Right atrium auricular region (tissue), 2 donors: ENCODE data around the gene INSIG1. TPM values are rescaled to one million over a fixed set of nuclear protein-coding genes. Genes with fewer than 3 reads are reported as not detected.

ENCODE experiments used
- DNase-seq: peaks from one replicate; pipeline ENCODE4 v3.0.0-alpha.2; 2019; ENCODE audit warnings: low spot score
- H3K27ac ChIP-seq, 2 donors: fragments of 200-600 bp; sonication (generic); 1 replicate in 1 of 2; 2 replicates in 1 of 2; pipeline ENCODE4 v1.5.1; 2016 to 2019
- H3K27me3 ChIP-seq, 2 donors: fragments of 200-600 bp; sonication (generic); one replicate each; pipeline versions ENCODE4 v1.5.1 to v1.6.0; 2017 to 2019
- H3K36me3 ChIP-seq: fragments of 200-600 bp; sonication (generic); one replicate; pipeline ENCODE4 v1.5.1; 2016
- H3K4me1 ChIP-seq, 2 donors: fragments of 200-600 bp; sonication (generic); one replicate each; pipeline versions ENCODE4 v1.5.1 to v1.6.0; 2017 to 2019
- H3K4me3 ChIP-seq, 2 donors: fragments of 200-600 bp; sonication (generic); 1 replicate in 1 of 2; 2 replicates in 1 of 2; pipeline ENCODE4 v1.5.1; 2017 to 2019; ENCODE audit warnings: mild to moderate bottlenecking in 1 of 2, moderate library complexity in 1 of 2
- H3K9me3 ChIP-seq, 2 donors: fragments of 200-600 bp; sonication (generic); one replicate each; pipeline ENCODE4 v1.5.1; 2019
- total RNA-seq, 2 donors: library from RNA; depleted of rRNA; stranded (reverse); fragments of >200 nt; gene quantifications; one replicate each; pipeline ENCODE4 v1.1.0, GENCODE V29; 2016
- TF ChIP-seq, protein P1 (sequence below), 2 donors: fragments of 200-600 bp; sonication (generic); IDR thresholded peaks; one replicate each; pipeline ENCODE4 v1.5.1; 2019; ENCODE audit warnings: antibody characterized with exemption in 2 of 2

Gene INSIG1
- total RNA-seq, 2 donors from 2014 or later = 15.8 to 25.7 TPM

DNA sequence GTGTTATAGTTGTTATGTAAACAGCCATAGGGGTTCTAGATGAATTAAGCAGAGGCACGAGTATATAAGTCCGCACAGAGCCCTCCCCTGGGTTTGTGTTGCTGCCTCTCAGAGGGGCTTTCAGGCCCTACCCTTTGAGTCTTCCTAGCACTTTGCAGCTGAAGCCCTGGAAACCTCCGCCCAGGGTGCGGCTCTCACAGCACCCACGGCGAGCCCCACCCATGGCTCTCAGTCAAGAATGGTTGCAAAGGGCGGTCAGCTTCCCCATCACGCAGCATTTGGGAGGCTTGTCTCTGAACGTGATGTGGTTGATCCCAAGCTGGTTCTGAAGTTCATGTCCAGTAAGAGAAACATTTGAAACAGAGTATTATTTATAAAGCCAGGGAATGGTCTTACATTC, 18.8 kb upstream of the INSIG1 start:
- no peaks in the 10 kb centered on the region for H3K27me3 ChIP-seq
- H3K36me3 ChIP-seq = no peaks in the 10 kb centered on the region

DNA sequence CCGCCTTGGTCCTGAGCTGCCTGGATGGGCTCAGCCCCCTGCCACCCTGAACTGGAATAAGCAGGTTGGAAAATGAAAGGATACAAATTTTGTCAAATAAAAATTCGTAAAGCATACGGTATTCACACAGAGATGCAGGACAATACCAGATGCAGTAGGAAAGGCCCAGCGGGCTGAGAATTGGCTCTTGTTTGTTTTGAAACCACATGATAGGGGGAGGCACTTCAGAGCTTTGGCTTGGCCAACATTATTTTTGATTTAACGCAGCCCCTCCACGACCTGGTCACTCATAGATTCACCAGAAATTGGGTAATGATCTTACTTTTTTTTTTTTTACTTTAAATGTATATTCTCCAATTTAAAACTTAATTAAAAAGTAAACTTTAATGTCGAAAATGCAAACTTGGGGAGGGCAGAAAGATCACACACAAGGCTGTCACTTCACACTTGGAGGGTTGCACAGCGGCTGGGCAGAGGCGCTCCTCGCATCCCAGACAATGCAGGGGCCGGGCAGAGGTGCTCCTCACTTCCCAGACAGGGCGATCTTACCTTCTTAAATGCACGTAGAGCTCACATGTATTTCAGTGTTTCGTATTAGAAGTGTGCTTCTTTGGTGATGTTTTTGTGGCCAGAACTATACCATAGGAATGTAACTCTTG, 17.8 kb upstream of the INSIG1 start:
- Histone ChIP-seq H3K4me1 (no peaks in the 10 kb centered on the region), H3K4me3 (no peak overlapping the region), H3K27me3 (no peaks in the 10 kb centered on the region), H3K36me3 (no peaks in the 10 kb centered on the region), H3K9me3 (no peaks in the 10 kb centered on the region), H3K27ac (no peak overlapping the region)
- TF ChIP-seq, protein P1, sequence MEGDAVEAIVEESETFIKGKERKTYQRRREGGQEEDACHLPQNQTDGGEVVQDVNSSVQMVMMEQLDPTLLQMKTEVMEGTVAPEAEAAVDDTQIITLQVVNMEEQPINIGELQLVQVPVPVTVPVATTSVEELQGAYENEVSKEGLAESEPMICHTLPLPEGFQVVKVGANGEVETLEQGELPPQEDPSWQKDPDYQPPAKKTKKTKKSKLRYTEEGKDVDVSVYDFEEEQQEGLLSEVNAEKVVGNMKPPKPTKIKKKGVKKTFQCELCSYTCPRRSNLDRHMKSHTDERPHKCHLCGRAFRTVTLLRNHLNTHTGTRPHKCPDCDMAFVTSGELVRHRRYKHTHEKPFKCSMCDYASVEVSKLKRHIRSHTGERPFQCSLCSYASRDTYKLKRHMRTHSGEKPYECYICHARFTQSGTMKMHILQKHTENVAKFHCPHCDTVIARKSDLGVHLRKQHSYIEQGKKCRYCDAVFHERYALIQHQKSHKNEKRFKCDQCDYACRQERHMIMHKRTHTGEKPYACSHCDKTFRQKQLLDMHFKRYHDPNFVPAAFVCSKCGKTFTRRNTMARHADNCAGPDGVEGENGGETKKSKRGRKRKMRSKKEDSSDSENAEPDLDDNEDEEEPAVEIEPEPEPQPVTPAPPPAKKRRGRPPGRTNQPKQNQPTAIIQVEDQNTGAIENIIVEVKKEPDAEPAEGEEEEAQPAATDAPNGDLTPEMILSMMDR (IDR thresholded peaks at IDR 0.05) = no peak
- no peak for DNase-seq

More for the DNA sequence above, 18.8 kb upstream of the INSIG1 start:
- no peaks in the 10 kb centered on the region for H3K4me1 ChIP-seq
- TF ChIP-seq, protein P1 (IDR thresholded peaks at IDR 0.05) = no peak
- H3K4me3 ChIP-seq = no peak overlapping the region
- H3K9me3 ChIP-seq = no peaks in the 10 kb centered on the region
- no peak overlapping the region for H3K27ac ChIP-seq
- no peak for DNase-seq

DNA sequence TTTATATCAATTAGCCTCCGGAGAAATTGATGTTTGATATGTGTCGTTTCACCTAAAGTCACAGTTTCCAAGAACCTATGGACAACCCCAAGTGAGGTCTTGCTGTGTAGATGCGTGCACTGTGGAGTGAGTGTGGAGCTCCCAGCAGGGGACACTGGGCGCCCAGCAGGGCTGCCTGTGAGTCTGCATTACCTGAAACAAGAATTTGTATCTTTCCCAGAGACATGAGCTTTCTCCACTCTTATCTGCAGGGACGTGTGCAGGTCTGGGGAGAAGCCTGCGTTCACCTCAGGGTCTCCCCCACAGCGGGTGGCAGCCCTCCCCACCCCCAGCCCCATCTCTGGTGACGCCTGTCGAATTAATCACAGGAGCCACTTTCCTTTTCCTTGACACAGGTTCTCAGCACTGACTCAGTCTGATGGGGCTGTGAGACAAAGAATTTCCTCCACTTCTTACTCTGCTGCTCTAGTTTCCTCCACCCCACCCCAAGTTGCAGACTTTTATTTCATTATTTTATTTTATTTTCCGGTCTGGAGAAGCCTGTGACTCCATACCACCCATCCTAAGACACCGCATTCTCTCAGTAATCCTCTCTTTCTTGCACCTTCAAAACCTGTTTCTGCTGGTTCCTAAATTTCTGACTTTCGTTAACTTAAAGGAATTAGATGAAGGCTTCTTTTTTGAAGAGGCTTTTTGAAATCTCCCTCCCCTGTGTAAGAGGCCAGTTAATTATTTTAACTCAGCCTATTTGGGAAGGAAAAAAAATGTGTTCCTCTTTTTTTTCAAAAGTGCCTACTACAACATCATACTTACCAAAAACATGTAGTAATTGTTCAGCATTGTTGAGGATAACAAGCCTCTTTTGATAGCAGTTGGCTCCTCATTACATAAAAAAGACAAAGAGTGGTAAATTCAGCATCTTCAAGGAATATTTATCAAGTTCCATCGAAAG, 17.0 kb upstream of the INSIG1 start:
- Histone ChIP-seq H3K9me3 (no peaks in the 10 kb centered on the region), H3K27me3 (no peaks in the 10 kb centered on the region), H3K27ac (no peak overlapping the region), H3K4me1 (no peaks in the 10 kb centered on the region), H3K36me3 (no peaks in the 10 kb centered on the region), H3K4me3 (no peak overlapping the region)
- TF ChIP-seq, protein P1 (IDR thresholded peaks at IDR 0.05) = no peak
- no peak for DNase-seq

DNA sequence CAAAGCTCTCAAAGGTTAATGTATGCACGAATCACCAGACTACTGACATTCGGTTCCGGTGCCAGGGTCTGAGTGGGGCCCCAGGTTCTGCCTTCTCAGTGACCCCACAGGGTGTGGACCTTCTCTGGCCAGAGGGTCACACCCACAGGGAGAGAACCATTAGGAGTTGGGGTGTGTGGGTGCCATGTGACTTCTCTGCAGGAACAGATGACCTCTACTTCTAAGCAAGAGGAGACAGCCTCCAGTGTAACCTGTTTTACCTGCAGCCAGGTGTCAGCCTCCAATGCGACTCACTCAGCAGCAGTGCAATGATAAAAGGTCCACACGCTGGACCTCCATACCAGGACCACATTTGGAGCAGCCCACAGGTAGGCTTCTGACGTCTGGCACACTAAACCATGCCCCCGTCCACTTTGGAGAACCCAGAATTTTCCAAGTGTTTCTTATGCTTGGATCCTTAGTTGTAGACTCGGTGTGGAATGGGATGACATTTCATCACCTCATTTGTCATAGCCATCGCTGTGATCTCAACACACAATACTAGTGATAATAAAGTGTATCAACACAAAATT, 16.2 kb upstream of the INSIG1 start:
- Histone ChIP-seq H3K4me1 (no peaks in the 10 kb centered on the region), H3K36me3 (no peaks in the 10 kb centered on the region), H3K9me3 (no peaks in the 10 kb centered on the region), H3K27me3 (no peaks in the 10 kb centered on the region), H3K4me3 (no peak overlapping the region), H3K27ac (no peak overlapping the region)
- no peak for DNase-seq
- TF ChIP-seq, protein P1 (IDR thresholded peaks at IDR 0.05) = no peak

DNA sequence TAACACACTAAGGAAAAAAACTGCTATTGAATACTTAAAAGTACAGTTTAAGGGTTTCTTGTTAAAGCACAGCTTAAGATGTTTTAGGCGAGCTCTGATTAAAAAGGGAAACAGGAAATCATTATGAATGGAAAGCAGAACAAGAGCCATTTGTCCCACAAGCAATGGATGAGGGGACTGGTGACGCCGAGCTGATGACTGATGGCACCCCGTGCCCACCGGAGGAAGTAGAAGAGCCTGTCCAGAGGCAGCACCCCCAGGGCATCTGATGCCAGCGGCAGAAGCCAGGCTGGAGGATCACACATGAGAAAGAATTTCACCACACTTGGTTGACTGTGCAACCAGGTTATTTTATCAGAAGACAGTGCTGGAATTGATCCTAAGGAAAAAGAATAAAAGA, 15.0 kb upstream of the INSIG1 start:
- H3K27me3 ChIP-seq = no peaks in the 10 kb centered on the region
- DNase-seq = no peak

More for the DNA sequence above, 15.0 kb upstream of the INSIG1 start:
- H3K36me3 ChIP-seq = no peaks in the 10 kb centered on the region
- TF ChIP-seq, protein P1 (IDR thresholded peaks at IDR 0.05) = no peak
- no peaks in the 10 kb centered on the region for H3K4me1 ChIP-seq
- no peak overlapping the region for H3K27ac ChIP-seq
- no peak overlapping the region for H3K4me3 ChIP-seq
- no peaks in the 10 kb centered on the region for H3K9me3 ChIP-seq
